A549 (cell line): ENCODE results near the gene C3orf18.

Experiments
- EHF ChIP-seq: fragments of 250-450 bp; sonication (Bioruptor Pico); IDR thresholded peaks from 2 replicates; pipeline ENCODE4 v1.5.0; 2020; ENCODE audit warnings: mild to moderate bottlenecking
- HDAC2 ChIP-seq: fragments of 200-600 bp; sonication (generic); IDR thresholded peaks from 2 replicates; pipeline ENCODE4 v1.6.1; 2016
- JUNB ChIP-seq: fragments of >200 bp; sonication (Bioruptor Twin); formaldehyde crosslinking; IDR thresholded peaks from 2 replicates; pipeline ENCODE4 v1.6.1; 2016
- KDM1A ChIP-seq: fragments of 200-600 bp; sonication (generic); IDR thresholded peaks from 2 replicates; pipeline ENCODE4 v1.6.1; 2016; ENCODE audit warnings: low read depth, mild to moderate bottlenecking
- MYC ChIP-seq: IDR thresholded peaks from 2 replicates; pipeline ENCODE4 v1.6.1; 2012; ENCODE audit warnings: mild to moderate bottlenecking, inconsistent platforms, low read length, improper control_type of control experiment, borderline replicate concordance
- NFE2L2 ChIP-seq: fragments of 150-350 bp; conservative IDR thresholded peaks from 2 replicates; pipeline ENCODE4 v1.6.1; 2014; ENCODE audit warnings: low read length
- POLR2A ChIP-seq: IDR thresholded peaks from 2 replicates; pipeline ENCODE4 v1.6.1; 2012; ENCODE audit warnings: mild to moderate bottlenecking, low read length
- RFX5 ChIP-seq: fragments of 450-650 bp; IDR thresholded peaks from 2 replicates; pipeline ENCODE4 v1.7.1; 2014; ENCODE audit warnings: antibody characterized with exemption, mild to moderate bottlenecking, moderate library complexity
- TF ChIP-seq, protein P1 (sequence below): fragments of >200 bp; sonication (Bioruptor Twin); formaldehyde crosslinking; IDR thresholded peaks from 3 replicates; pipeline ENCODE4 v1.5.1; 2016
- TF ChIP-seq, protein P2 (sequence below): fragments of 200-600 bp; sonication (generic); IDR thresholded peaks from 2 replicates; pipeline ENCODE4 v1.6.1; 2016; ENCODE audit warnings: antibody characterized with exemption, mild to moderate bottlenecking, moderate library complexity
- TF ChIP-seq, protein P3 (sequence below): fragments of 450-650 bp; IDR thresholded peaks from 2 replicates; pipeline ENCODE4 v1.6.1; 2014; ENCODE audit warnings: antibody characterized with exemption

DNA sequence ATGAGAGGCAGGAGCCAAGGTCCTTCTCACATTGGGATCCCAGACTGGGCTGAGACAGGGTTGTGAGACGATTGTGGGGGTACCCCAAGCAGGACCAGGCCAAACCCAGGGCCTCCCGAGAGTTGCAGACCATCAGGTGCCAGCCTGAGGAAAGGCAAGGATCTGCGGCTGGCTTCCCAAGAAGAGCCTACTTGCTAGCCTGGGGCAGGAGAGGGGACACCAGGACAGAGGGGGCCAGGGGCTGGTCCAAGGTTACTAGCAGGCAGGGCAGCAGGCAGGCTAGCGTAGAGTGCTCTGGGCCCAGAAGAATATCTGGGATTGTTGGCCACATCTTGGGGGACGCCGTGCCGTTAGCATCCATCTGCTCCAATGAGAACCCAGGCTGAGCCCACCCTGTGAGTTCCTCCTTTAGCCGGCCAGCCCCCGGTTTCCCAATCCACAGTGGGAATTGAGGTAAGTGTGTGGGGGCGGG lies 43.5 kb upstream of the C3orf18 start:
- TF ChIP-seq, protein P1, sequence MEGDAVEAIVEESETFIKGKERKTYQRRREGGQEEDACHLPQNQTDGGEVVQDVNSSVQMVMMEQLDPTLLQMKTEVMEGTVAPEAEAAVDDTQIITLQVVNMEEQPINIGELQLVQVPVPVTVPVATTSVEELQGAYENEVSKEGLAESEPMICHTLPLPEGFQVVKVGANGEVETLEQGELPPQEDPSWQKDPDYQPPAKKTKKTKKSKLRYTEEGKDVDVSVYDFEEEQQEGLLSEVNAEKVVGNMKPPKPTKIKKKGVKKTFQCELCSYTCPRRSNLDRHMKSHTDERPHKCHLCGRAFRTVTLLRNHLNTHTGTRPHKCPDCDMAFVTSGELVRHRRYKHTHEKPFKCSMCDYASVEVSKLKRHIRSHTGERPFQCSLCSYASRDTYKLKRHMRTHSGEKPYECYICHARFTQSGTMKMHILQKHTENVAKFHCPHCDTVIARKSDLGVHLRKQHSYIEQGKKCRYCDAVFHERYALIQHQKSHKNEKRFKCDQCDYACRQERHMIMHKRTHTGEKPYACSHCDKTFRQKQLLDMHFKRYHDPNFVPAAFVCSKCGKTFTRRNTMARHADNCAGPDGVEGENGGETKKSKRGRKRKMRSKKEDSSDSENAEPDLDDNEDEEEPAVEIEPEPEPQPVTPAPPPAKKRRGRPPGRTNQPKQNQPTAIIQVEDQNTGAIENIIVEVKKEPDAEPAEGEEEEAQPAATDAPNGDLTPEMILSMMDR = no peak
- TF ChIP-seq, protein P2, sequence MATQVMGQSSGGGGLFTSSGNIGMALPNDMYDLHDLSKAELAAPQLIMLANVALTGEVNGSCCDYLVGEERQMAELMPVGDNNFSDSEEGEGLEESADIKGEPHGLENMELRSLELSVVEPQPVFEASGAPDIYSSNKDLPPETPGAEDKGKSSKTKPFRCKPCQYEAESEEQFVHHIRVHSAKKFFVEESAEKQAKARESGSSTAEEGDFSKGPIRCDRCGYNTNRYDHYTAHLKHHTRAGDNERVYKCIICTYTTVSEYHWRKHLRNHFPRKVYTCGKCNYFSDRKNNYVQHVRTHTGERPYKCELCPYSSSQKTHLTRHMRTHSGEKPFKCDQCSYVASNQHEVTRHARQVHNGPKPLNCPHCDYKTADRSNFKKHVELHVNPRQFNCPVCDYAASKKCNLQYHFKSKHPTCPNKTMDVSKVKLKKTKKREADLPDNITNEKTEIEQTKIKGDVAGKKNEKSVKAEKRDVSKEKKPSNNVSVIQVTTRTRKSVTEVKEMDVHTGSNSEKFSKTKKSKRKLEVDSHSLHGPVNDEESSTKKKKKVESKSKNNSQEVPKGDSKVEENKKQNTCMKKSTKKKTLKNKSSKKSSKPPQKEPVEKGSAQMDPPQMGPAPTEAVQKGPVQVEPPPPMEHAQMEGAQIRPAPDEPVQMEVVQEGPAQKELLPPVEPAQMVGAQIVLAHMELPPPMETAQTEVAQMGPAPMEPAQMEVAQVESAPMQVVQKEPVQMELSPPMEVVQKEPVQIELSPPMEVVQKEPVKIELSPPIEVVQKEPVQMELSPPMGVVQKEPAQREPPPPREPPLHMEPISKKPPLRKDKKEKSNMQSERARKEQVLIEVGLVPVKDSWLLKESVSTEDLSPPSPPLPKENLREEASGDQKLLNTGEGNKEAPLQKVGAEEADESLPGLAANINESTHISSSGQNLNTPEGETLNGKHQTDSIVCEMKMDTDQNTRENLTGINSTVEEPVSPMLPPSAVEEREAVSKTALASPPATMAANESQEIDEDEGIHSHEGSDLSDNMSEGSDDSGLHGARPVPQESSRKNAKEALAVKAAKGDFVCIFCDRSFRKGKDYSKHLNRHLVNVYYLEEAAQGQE = no peak
- TF ChIP-seq MYC (no peak), NFE2L2 (no peak), EHF (CRISPR knock-in tag) (no peak), JUNB (no peak), RFX5 (no peak), KDM1A (no peak), HDAC2 (no peak), POLR2A (no peak)
- TF ChIP-seq, protein P3, sequence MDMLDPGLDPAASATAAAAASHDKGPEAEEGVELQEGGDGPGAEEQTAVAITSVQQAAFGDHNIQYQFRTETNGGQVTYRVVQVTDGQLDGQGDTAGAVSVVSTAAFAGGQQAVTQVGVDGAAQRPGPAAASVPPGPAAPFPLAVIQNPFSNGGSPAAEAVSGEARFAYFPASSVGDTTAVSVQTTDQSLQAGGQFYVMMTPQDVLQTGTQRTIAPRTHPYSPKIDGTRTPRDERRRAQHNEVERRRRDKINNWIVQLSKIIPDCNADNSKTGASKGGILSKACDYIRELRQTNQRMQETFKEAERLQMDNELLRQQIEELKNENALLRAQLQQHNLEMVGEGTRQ = no peak
